Gastroesophageal sphincter (tissue), 4 donors: ENCODE results near the gene PLEKHA3. TPM values are rescaled to one million over a fixed set of nuclear protein-coding genes. Genes with fewer than 3 reads are reported as not detected.

Experiments used
- ATAC-seq: fragments of 150-250 bp; one replicate; pipeline ENCODE4 v1.9.1; 2016; ENCODE audit warnings: mild to moderate bottlenecking, moderate library complexity
- H3K27ac ChIP-seq, 4 donors: fragments of 200-600 bp; sonication (generic) in 3 of 4; 1 replicate in 3 of 4; 2 replicates in 1 of 4; pipeline ENCODE4 v1.5.1; 2016 to 2019
- H3K27me3 ChIP-seq: fragments of 200-600 bp; sonication (generic); one replicate; pipeline ENCODE4 v1.5.1; 2019
- H3K36me3 ChIP-seq, 2 donors: fragments of 200-600 bp; sonication (generic); one replicate each; pipeline ENCODE4 v1.5.1; 2019; ENCODE audit warnings: control low read depth in 1 of 2
- H3K4me1 ChIP-seq, 3 donors: fragments of 200-600 bp; sonication (generic); 1 replicate in 2 of 3; 2 replicates in 1 of 3; pipeline ENCODE4 v1.5.1; 2016 to 2019; ENCODE audit warnings: control low read depth in 2 of 3
- H3K4me3 ChIP-seq, 2 donors: fragments of 200-600 bp; sonication (generic); one replicate each; pipeline ENCODE4 v1.5.1; 2019; ENCODE audit warnings: mild to moderate bottlenecking in 1 of 2, moderate library complexity in 1 of 2
- H3K9me3 ChIP-seq, 3 donors: fragments of 200-600 bp; sonication (generic); one replicate each; pipeline ENCODE4 v1.5.1; 2017 to 2019; ENCODE audit warnings: control low read depth in 2 of 3
- EP300 ChIP-seq: sonication (generic); formaldehyde crosslinking; IDR thresholded peaks from one replicate; pipeline ENCODE4 v1.6.1; 2017; ENCODE audit warnings: antibody characterized with exemption, mild to moderate bottlenecking
- POLR2A ChIP-seq, 2 donors: fragments of 450-650 bp; IDR thresholded peaks; one replicate each; pipeline ENCODE4 v1.6.1; 2017; ENCODE audit warnings: antibody characterized with exemption in 2 of 2, mild to moderate bottlenecking in 2 of 2, moderate library complexity in 1 of 2
- POLR2AphosphoS5 ChIP-seq: sonication (generic); formaldehyde crosslinking; IDR thresholded peaks from one replicate; pipeline ENCODE4 v1.6.1; 2017; ENCODE audit warnings: antibody characterized with exemption
- WGBS, 2 donors: methylation state at CpG; one replicate each; pipeline ENCODE4 v1.1.5; 2018; ENCODE audit warnings: low coverage in 1 of 2; 5-methylcytosine and 5-hydroxymethylcytosine counted together
- total RNA-seq, 4 donors: library from RNA; depleted of rRNA; stranded (reverse); fragments of >200 nt; gene quantifications; one replicate each; pipeline ENCODE4 v1.1.0, GENCODE V29; 2016
- TF ChIP-seq, protein P1 (sequence below), 4 experiments: fragments of 200-600 bp in 2 of 4; fragments of 450-650 bp in 2 of 4; sonication (generic) in 1 of 4; IDR thresholded peaks; one replicate each; pipeline ENCODE4 v1.5.1; 2017 to 2019; ENCODE audit warnings: antibody characterized with exemption in 4 of 4, mild to moderate bottlenecking in 2 of 4, moderate library complexity in 2 of 4

PLEKHA3 gene
- total RNA-seq: 10 to 100 TPM; 21.4 to 35.6 (median 31.8) TPM

- Histone ChIP-seq H3K4me3 (peak within 1 kb of the TSS; percentile 88 to 89), H3K27me3 (no peaks in the 10 kb centered on the region), H3K36me3 (no peaks in the 10 kb centered on the region), H3K27ac (peak within 1 kb of the TSS; percentile 93 to 98 (median 94)), H3K9me3 (no peaks in the 10 kb centered on the region), H3K4me1 (peaks cover 19 to 73% (median 22%) of the 10 kb centered on the region in 3 donors)
- TF ChIP-seq POLR2AphosphoS5 (peak; percentile 83), EP300 (no peak), POLR2A (IDR thresholded peaks at IDR 0.05) (peak; percentile 82 to 85)
- TF ChIP-seq, protein P1, sequence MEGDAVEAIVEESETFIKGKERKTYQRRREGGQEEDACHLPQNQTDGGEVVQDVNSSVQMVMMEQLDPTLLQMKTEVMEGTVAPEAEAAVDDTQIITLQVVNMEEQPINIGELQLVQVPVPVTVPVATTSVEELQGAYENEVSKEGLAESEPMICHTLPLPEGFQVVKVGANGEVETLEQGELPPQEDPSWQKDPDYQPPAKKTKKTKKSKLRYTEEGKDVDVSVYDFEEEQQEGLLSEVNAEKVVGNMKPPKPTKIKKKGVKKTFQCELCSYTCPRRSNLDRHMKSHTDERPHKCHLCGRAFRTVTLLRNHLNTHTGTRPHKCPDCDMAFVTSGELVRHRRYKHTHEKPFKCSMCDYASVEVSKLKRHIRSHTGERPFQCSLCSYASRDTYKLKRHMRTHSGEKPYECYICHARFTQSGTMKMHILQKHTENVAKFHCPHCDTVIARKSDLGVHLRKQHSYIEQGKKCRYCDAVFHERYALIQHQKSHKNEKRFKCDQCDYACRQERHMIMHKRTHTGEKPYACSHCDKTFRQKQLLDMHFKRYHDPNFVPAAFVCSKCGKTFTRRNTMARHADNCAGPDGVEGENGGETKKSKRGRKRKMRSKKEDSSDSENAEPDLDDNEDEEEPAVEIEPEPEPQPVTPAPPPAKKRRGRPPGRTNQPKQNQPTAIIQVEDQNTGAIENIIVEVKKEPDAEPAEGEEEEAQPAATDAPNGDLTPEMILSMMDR (IDR thresholded peaks at IDR 0.05): peak in 1 of 4 experiments; percentile 10
- peak; percentile 94 for ATAC-seq
- 0% methylated on average over 7 to 11 of the region's 92 CpGs for WGBS, 2 donors
Observed at GRCh38 chr2:178480227-178481181, at the start of gene PLEKHA3. Gene PLEKHA3, plus strand, starts transcription at chr2:178480457. Its CDS starts 413 bp downstream, at chr2:178480870.

- 81 to 90% methylated on average over 2 of the region's 2 CpGs for WGBS, 2 donors
- Histone ChIP-seq H3K4me1 (no peaks in the 10 kb centered on the region), H3K36me3 (peaks cover 3 to 98% of the 10 kb centered on the region in 2 donors), H3K4me3 (no peak overlapping the region), H3K27me3 (no peaks in the 10 kb centered on the region), H3K9me3 (no peaks in the 10 kb centered on the region), H3K27ac (no peak overlapping the region)
- no peak for ATAC-seq
- TF ChIP-seq, protein P1 (IDR thresholded peaks at IDR 0.05): no peak
- TF ChIP-seq POLR2A (IDR thresholded peaks at IDR 0.05): no peak
- TF ChIP-seq EP300: no peak
- no peak for TF ChIP-seq POLR2AphosphoS5
Observed at GRCh38 chr2:178436662-178437061, 43.6 kb upstream of the PLEKHA3 start.

- 73 to 91% methylated on average over 2 of the region's 2 CpGs for WGBS, 2 donors
- H3K9me3 ChIP-seq: no peaks in the 10 kb centered on the region
- no peak overlapping the region for H3K4me3 ChIP-seq
- H3K36me3 ChIP-seq: peaks cover 0 to 98% of the 10 kb centered on the region in 2 donors
- no peak overlapping the region for H3K27ac ChIP-seq
- TF ChIP-seq EP300: no peak
- no peak for TF ChIP-seq POLR2A (IDR thresholded peaks at IDR 0.05)
- TF ChIP-seq POLR2AphosphoS5: no peak
- TF ChIP-seq, protein P1 (IDR thresholded peaks at IDR 0.05): no peak
- ATAC-seq: no peak
- H3K27me3 ChIP-seq: no peaks in the 10 kb centered on the region
- H3K4me1 ChIP-seq: peaks cover 0 to 4% (median 0%) of the 10 kb centered on the region in 3 donors
Observed at GRCh38 chr2:178441426-178441825, 38.8 kb upstream of the PLEKHA3 start.

DNA sequence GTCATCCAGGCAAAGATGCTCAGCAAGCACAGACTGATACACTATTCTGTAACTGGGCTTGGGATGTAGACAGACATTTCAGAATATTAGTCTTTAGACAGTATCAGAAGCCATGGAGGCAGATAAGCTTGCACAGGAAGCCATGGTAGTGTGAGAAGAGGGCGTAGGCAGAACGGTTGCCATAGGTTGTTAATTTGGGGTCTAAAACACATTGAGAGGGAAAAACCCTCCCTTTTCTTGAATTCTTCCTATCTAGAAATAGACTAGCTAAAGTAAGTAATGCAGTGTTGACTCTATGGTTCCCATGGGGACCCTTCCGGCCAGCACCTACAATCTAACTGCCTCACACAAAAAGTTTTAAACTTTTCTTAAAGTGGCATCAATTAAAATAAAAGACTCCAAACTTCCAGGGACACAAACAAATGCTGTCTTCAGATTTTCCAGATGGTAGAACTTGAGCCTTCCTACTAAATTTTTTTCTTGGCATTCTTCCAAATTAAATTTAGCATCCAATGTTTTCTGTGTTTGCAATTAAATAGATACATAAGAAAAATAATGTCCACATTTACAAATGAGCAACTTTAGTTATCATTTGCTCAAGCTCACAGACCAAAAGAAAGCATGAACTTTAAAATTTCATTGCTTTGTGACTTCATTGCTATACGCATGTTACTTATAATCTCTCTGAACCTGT, 31.1 kb upstream of the PLEKHA3 start:
- Histone ChIP-seq H3K4me3 (peak overlapping the region in 1 of 2 donors; percentile 64), H3K9me3 (no peaks in the 10 kb centered on the region), H3K4me1 (peaks cover 3 to 35% (median 12%) of the 10 kb centered on the region in 3 donors), H3K36me3 (peaks cover 0 to 40% of the 10 kb centered on the region in 2 donors), H3K27me3 (no peaks in the 10 kb centered on the region), H3K27ac (peak overlapping the region in 2 of 4 donors; percentile 94 to 96)
- WGBS, 2 donors: 40 to 46% methylated on average over 4 of the region's 4 CpGs
- ATAC-seq: no peak
- TF ChIP-seq EP300 (no peak), POLR2A (IDR thresholded peaks at IDR 0.05) (no peak), POLR2AphosphoS5 (no peak)
- TF ChIP-seq, protein P1 (IDR thresholded peaks at IDR 0.05): no peak
